HG02973 (cell line): ENCODE results near the gene HOXC13.

Source experiments
- ATAC-seq: cut with Tn5 transposase; IDR thresholded peaks from one replicate; pipeline ENCODE4 v1.9.1; 2021; ENCODE audit warnings: moderate library complexity; ENCODE audit not compliant: unreplicated experiment

HOXC13 gene

DNA sequence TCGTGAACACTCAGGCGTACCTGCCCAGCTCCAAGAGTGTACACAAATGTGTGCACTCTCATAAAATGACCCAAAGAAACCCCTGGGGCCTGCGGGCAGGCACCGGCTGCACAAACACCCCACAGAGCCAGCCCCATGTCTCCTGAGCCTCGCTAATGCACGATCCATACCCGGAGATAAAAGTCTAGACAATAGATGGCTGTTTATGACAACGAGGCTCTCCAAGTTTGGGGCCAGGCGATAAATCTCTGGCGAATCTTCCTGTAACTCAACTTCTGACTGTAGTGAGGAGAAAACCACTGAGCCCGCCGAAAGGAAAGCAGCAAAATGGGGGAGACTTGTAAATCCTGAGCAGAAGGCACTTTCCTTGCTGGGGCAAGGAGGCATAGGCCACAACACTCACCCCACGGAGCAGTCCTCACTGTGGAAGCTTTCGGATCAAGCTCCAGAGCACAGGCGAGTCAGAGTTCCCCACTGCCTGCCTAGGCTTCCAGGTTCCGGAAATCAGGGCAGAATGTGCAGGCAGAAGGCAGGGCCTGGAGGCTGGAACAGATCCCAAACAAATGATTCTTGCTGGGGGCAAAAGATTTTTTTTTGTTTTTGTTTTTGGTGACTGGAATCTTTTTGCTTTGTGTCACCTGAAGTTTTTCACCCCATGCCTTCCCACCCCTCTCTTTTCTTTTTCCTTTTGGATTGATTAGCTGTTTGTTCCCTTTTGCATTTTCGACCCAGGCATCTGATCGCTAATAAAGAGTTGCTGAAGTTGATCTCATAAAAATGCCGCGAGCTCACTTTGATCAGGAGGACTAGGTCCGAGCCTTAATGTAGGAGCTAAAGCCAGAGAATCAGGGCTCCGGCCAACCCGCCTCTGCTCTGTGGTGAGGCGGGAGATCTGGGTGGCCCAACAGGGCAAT lies 29.8 kb downstream of the HOXC13 start:
- no peak for ATAC-seq

GRCh38 chr12:53969588-53970259 lies 31.1 kb downstream of the HOXC13 start:
- ATAC-seq = no peak

GRCh38 chr12:53970451-53970850 lies 31.8 kb downstream of the HOXC13 start:
- ATAC-seq = no peak

DNA sequence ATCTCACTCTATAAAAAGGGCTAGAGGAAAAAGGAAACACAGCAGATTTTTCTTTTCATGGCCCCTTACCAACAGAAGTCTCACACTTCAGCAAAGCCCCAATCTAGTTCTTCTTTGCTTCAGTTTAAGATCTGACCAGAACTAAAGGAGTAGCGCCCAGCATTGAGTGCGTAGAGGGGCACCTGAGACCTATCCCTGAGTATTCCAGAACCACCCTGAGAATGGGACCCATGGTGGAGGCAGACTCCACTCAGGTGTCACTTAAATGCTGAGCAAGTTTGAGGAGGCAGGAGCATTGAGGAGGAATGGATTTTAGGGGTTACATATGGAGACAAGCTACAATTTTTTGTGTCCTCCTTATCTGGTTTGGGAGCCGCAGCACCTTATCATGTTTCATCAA lies 32.5 kb downstream of the HOXC13 start:
- ATAC-seq = no peak

GRCh38 chr12:53971686-53972085 lies 33.1 kb downstream of the HOXC13 start:
- ATAC-seq = no peak

GRCh38 chr12:53972152-53972702 lies 33.6 kb downstream of the HOXC13 start:
- ATAC-seq = no peak

GRCh38 chr12:53972722-53973235 lies 34.1 kb downstream of the HOXC13 start, which contains the start of gene HOXC11:
Gene HOXC11 (plus strand): TSS chr12:53973126. CDS start chr12:53973242, 116 bp downstream.
- no peak for ATAC-seq

DNA sequence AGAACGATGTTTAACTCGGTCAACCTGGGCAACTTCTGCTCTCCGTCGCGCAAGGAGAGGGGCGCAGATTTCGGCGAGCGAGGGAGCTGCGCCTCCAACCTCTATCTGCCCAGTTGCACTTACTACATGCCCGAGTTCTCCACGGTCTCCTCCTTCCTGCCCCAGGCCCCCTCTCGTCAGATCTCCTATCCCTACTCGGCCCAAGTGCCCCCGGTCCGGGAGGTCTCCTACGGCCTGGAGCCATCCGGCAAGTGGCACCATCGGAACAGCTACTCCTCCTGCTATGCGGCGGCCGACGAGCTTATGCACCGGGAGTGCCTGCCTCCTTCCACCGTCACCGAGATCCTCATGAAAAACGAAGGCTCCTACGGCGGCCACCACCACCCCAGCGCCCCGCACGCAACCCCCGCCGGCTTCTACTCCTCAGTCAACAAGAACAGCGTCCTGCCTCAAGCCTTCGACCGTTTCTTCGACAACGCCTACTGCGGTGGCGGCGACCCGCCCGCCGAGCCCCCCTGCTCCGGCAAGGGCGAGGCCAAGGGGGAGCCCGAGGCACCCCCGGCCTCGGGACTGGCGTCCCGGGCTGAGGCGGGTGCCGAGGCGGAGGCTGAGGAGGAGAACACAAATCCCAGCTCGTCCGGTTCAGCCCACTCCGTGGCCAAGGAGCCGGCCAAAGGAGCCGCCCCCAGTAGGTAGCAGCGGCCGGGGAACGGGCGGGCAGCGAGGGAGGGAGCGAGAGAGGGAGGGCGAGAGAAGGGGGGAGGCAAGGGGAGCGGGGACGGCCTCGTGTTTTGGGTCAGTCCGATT lies 34.8 kb downstream of the HOXC13 start:
- ATAC-seq = no peak

- ATAC-seq = no peak
Observed at GRCh38 chr12:53974084-53975063, 35.7 kb downstream of the HOXC13 start, which contains the start of gene HOTAIR. Gene HOTAIR (minus strand): TSS chr12:53974954.

DNA sequence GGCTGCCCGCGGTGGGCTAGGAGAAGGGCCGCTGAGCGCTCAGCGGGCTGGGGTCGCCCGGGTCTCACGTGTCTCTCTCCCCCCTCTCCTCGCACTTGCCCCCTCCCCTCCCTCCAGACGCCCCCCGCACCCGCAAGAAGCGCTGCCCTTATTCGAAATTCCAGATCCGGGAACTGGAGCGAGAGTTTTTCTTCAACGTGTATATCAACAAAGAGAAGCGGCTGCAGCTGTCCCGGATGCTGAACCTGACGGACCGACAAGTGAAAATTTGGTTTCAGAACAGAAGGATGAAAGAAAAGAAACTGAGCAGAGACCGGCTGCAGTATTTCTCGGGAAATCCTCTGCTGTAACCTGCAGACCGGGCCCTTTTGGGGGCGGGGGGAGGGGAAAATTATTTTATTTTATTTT lies 36.4 kb downstream of the HOXC13 start:
- no peak for ATAC-seq

- no peak for ATAC-seq
Observed at GRCh38 chr12:53975479-53976152, 37.0 kb downstream of the HOXC13 start.

GRCh38 chr12:53976172-53976822 lies 37.7 kb downstream of the HOXC13 start:
- ATAC-seq = no peak

DNA sequence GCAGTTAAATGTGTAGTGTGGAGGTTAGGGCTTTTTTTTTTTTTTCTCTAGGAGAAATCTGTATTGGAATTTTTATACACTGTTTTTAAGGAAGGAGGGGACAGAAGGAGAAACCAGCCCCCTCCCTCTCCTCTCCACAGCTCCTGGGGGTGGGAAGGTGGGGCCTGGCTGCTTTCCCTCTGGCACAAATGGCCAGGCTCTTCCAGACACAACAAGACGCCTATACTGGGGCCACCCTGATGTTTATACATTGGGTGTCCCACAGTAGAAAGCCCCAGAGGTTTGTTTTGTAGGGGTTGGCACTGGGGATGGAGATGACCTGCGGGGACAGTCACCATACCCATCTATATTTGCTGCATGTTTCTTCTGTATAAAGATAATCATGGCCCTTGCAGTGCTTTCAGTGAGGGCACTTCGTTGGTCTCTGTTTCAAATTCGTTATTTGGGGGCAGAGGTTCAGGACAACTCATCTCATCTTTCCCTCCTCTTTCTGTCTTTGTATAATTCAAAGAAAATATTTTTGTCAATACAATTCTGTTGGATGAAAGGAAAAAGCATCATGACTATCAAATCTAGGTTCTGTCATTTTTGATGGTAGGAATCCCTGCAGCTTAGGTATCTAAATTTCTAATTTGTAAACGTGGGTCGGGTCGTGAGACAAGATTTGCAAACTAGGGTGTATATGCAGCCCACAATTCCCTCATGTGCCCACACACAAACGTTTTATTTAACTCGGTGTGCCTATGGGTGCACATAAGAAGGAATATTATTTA lies 38.4 kb downstream of the HOXC13 start:
- ATAC-seq = no peak

DNA sequence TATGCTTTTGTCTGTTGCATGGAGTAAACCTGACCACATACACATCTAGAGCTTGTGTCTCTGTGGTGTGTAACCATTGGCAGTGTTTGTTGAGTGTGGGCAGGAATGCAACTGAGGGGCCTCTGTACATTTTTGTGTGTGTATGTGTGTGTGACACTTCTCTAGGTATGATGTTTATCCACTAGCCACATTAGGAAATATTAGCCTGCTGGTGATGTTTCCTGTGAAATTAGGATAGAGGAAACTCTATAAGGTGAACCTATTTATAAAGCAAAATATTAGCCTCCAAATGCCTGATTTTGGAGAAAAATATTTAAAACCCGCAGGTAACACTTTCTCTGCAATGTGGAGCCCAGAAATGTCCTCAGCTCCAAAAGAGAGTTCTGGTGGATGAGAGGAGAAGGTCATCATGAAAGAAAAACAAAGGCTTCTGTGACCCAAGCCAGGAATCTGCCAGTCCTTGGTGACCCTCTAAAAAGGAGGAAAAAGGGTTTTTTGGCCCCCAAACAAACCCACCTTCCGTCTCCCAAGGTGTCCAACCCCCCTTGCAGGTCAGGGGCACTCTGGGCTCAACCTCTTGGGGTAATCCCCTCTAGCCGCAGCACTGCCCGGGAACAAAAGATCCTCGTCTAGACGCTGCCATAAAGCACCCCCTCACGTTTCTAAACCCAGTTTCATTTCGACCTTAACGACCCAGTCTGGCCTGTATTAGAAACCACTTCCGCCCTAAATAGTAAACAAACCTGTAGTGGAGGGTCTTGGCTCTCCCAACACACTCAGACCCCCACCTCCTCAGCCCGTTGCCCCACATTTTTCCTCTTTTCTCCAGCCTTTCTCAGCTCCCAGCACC lies 39.2 kb downstream of the HOXC13 start:
- no peak for ATAC-seq

DNA sequence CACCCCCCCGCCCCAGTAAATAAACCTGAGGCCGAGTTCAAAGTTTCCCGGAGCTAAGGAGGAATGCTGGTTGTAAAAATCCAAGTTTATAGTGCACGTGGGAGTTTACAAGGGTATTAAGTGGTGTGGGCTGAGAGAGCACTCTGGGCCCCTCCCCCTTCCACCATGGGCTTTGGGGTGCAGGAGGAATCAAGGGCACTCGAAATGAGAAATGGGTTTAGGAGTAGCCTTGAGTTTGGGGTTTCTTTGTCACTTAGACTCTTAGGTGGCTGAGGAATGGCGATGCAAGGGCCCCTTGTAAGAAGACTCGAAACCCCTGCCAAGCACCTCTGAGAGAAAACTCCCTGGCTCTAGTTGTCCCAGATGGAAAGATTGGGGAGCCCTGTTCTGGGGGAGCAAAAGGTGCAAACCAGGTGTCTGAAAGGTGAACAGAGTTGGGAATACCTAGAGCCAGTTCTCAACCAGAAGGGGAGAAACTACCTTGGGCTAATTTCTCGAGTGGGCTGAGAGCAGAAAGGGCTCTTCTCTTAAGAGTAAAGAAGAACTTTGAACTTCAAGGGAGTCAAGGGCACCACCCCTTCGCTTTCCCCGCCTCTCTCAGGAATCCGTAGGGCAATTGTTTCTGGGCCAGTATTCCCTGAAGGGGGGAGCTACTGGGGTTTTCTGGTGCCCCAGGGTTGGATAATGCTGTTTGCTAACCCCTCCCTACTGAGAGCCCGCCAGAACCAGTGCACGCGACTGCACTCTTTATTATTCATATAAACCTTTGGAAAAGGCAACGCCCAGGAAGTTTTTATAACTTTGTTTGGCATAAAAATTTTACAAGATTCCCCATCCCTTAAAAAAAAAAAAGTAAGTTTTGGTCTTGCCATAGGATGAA lies 40.1 kb downstream of the HOXC13 start:
- ATAC-seq = no peak
